ENCODE data around the gene GDPD4. TPM values are rescaled to one million over a fixed set of nuclear protein-coding genes. Genes with fewer than 3 reads are reported as not detected.
A peak's percentile ranks its signal among the peaks of the same experiment; 100 is the strongest.

The GDPD4 gene
- total RNA-seq, 1 donor from 2014 or later = not detected

DNA sequence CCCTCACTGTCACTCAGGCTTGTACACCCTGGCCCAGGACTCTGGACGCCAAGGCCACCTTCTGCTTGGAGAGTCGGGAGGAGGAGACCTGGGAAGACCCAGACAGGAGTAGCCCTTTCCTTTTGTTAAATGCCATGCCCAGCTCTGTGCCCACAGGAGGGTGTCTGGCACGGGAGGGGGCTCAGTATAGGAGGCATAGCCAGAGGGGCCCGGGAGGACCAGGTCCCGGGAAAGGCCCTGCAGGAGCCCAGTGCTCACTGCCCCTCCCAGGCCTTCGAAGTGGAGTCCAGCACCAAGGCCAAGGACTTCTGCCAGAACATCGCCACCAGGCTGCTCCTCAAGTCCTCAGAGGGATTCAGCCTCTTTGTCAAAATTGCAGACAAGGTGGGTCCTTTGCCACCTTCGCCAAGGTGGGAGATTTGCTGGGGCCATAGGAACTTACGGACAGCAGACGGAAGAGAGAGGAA, 94.4 kb downstream of the GDPD4 start:
- H3K9me3 Mint-ChIP-seq (ENCODE audit: unreplicated experiment) = no peaks in the 10 kb centered on the region
- H3K27ac Mint-ChIP-seq (ENCODE audit: unreplicated experiment) = no peak overlapping the region
- no peak overlapping the region for H3K4me3 Mint-ChIP-seq (ENCODE audit: unreplicated experiment)
- H3K36me3 Mint-ChIP-seq (ENCODE audit: unreplicated experiment) = no peaks in the 10 kb centered on the region
- peak; percentile 69 for DNase-seq (ENCODE audit: extremely low spot score, unreplicated experiment)
- H3K27me3 Mint-ChIP-seq (ENCODE audit: unreplicated experiment) = no peaks in the 10 kb centered on the region
- no peaks in the 10 kb centered on the region for H3K4me1 Mint-ChIP-seq (ENCODE audit: unreplicated experiment)
- TF ChIP-seq, protein P1, sequence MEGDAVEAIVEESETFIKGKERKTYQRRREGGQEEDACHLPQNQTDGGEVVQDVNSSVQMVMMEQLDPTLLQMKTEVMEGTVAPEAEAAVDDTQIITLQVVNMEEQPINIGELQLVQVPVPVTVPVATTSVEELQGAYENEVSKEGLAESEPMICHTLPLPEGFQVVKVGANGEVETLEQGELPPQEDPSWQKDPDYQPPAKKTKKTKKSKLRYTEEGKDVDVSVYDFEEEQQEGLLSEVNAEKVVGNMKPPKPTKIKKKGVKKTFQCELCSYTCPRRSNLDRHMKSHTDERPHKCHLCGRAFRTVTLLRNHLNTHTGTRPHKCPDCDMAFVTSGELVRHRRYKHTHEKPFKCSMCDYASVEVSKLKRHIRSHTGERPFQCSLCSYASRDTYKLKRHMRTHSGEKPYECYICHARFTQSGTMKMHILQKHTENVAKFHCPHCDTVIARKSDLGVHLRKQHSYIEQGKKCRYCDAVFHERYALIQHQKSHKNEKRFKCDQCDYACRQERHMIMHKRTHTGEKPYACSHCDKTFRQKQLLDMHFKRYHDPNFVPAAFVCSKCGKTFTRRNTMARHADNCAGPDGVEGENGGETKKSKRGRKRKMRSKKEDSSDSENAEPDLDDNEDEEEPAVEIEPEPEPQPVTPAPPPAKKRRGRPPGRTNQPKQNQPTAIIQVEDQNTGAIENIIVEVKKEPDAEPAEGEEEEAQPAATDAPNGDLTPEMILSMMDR (IDR thresholded peaks at IDR 0.05) = no peak

DNA sequence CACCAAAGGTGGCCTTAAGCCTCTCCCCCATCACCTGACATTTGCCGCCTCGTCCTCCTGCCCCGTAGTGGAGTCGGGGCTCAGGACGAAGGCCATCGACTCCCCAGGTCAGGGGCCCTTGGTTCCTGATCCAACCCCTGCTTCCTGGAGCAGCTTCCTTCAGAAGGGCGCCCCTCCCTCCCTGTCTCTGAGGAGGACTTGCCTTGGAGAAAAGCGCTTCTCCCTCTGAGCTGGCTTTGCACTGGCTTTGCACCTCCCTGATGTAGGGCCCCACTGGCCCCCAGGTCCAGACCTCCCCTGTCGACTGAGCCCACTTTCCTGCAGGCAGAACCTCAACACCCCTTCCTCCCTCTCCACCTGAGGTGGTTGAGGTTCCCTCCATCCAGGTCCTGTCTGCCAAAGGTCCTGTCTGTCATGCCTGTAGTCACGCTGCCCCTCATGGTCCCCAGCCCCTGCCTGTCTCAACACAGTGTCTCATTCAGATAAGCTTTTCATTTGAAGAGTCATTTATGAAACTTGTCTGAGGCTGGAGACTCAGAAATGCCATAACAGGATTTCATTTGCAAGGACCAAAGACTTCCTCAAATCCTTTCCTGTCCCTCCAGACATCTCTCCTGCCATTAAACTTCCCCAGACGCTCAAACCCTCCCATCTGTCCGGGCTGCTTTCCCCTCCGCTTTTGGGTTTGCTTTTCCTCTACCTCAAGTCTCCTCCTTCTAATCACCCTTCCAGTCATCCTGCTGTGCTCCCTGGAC, 95.0 kb downstream of the GDPD4 start:
- TF ChIP-seq, protein P1 (IDR thresholded peaks at IDR 0.05) = no peak
- Mint-ChIP-seq H3K4me1 (ENCODE audit: unreplicated experiment) (no peaks in the 10 kb centered on the region), H3K36me3 (ENCODE audit: unreplicated experiment) (no peaks in the 10 kb centered on the region), H3K27ac (ENCODE audit: unreplicated experiment) (no peak overlapping the region), H3K4me3 (ENCODE audit: unreplicated experiment) (no peak overlapping the region), H3K27me3 (ENCODE audit: unreplicated experiment) (no peaks in the 10 kb centered on the region), H3K9me3 (ENCODE audit: unreplicated experiment) (no peaks in the 10 kb centered on the region)
- no peak for DNase-seq (ENCODE audit: extremely low spot score, unreplicated experiment)

DNA sequence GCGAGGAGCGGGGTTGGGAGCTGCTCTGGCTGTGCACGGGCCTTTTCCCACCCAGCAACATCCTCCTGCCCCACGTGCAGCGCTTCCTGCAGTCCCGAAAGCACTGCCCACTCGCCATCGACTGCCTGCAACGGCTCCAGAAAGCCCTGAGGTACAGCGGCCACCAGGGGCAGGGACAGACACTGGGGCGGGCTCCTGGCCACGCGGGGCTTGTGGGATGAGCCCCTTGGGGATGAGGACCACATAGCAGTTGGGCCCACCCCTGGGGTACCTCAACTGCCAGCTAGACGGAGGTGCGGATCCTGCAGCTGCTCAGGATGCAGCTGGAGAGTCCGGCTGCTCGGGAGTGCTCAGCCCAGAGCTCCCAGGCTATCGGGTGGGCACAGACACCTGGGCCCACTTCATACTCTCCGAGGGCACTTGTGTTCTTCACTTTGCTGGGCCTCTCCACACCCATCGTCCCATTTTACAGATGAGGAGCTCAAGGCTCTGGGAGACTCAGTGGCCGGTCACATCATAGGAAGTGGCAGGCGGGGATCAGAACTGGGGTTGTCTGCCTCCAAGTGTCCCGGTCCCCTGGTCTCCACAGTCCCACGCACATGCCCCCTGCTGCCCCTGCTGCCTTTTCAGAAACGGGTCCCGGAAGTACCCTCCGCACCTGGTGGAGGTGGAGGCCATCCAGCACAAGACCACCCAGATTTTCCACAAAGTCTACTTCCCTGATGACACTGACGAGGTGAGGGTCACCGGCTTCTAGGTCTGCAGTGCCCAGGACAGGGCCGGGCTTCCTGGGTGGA, 95.8 kb downstream of the GDPD4 start:
- H3K9me3 Mint-ChIP-seq (ENCODE audit: unreplicated experiment) = no peaks in the 10 kb centered on the region
- no peak overlapping the region for H3K27ac Mint-ChIP-seq (ENCODE audit: unreplicated experiment)
- TF ChIP-seq, protein P1 (IDR thresholded peaks at IDR 0.05) = no peak
- no peak overlapping the region for H3K4me3 Mint-ChIP-seq (ENCODE audit: unreplicated experiment)
- no peaks in the 10 kb centered on the region for H3K27me3 Mint-ChIP-seq (ENCODE audit: unreplicated experiment)
- peak; percentile 82 for DNase-seq (ENCODE audit: extremely low spot score, unreplicated experiment)
- H3K36me3 Mint-ChIP-seq (ENCODE audit: unreplicated experiment) = no peaks in the 10 kb centered on the region
- no peaks in the 10 kb centered on the region for H3K4me1 Mint-ChIP-seq (ENCODE audit: unreplicated experiment)

DNA sequence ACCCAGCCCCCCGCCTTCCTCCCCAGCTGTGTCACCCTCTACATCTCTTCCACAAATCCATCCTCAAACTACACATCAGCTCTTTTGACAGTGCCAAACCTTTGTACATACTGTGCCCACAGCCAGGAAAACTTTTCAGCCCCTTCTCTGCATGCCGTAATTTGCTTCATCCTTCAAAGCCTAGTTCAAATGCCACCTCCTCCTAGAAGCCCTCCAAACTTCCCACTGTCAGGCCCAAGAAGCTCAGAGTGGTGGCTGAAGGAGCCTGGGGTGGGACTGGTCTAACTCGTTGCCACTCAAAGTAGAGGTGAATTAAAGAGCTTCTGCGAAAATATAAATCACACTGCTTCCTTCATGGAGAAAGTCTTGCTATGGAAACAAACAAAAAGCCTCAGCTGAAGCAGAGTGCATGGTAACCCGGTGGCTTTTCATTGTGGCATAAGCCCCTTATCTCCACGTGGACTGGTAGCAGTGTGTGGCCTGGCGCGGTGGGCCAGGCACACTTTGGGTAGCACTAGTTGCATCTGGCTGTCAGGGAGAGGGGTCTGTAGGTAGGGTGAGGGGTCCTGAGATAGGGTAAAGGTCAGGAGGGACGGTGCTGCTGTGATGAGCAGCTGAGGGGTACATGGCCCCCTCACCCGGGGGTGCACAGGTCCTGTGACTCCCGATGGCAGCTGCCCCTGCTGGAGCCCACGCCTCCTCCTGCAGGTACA, 96.6 kb downstream of the GDPD4 start:
- H3K9me3 Mint-ChIP-seq (ENCODE audit: unreplicated experiment) = no peaks in the 10 kb centered on the region
- no peaks in the 10 kb centered on the region for H3K27me3 Mint-ChIP-seq (ENCODE audit: unreplicated experiment)
- no peak for DNase-seq (ENCODE audit: extremely low spot score, unreplicated experiment)
- no peaks in the 10 kb centered on the region for H3K4me1 Mint-ChIP-seq (ENCODE audit: unreplicated experiment)
- H3K36me3 Mint-ChIP-seq (ENCODE audit: unreplicated experiment) = no peaks in the 10 kb centered on the region
- TF ChIP-seq, protein P1 (IDR thresholded peaks at IDR 0.05) = no peak
- no peak overlapping the region for H3K27ac Mint-ChIP-seq (ENCODE audit: unreplicated experiment)
- H3K4me3 Mint-ChIP-seq (ENCODE audit: unreplicated experiment) = no peak overlapping the region
